HG02588 (cell line): ENCODE results near the gene SORT1.
"Not testable (repeated sequence)": the region's sequence is repeated elsewhere in the genome, so short reads cannot be mapped to it uniquely, and the experiment has no call there.

Source experiments
- ATAC-seq: cut with Tn5 transposase; IDR thresholded peaks from one replicate; pipeline ENCODE4 v1.9.1; 2021; ENCODE audit warnings: mild to moderate bottlenecking, moderate library complexity; ENCODE audit not compliant: unreplicated experiment

Gene SORT1

GRCh38 chr1:109398343-109399225 lies 866 bp upstream of the SORT1 start:
- no peak for ATAC-seq

- no peak for ATAC-seq
Observed at GRCh38 chr1:109396871-109397580, 692 bp downstream of the SORT1 start.

GRCh38 chr1:109396513-109396839 lies 1.2 kb downstream of the SORT1 start:
- ATAC-seq, result no peak

- ATAC-seq, result no peak
Observed at GRCh38 chr1:109395602-109396512, 1.9 kb downstream of the SORT1 start.

GRCh38 chr1:109395282-109395599 lies 2.5 kb downstream of the SORT1 start:
- not testable (repeated sequence) for ATAC-seq

- no peak for ATAC-seq
Observed at GRCh38 chr1:109394591-109395281, 3.0 kb downstream of the SORT1 start.

- no peak for ATAC-seq
Observed at GRCh38 chr1:109393617-109394233, 4.0 kb downstream of the SORT1 start.

- no peak for ATAC-seq
Observed at GRCh38 chr1:109392788-109393616, 4.7 kb downstream of the SORT1 start.

- ATAC-seq, result peak; percentile 21
Observed at GRCh38 chr1:109392037-109392787, 5.5 kb downstream of the SORT1 start.

GRCh38 chr1:109391626-109392025 lies 6.1 kb downstream of the SORT1 start:
- peak; percentile 85 for ATAC-seq

GRCh38 chr1:109391157-109391556 lies 6.6 kb downstream of the SORT1 start:
- no peak for ATAC-seq

- ATAC-seq, result no peak
Observed at GRCh38 chr1:109389638-109390341, 7.9 kb downstream of the SORT1 start.

GRCh38 chr1:109388884-109389637 lies 8.7 kb downstream of the SORT1 start:
- no peak for ATAC-seq

- no peak for ATAC-seq
Observed at GRCh38 chr1:109388208-109388711, 9.5 kb downstream of the SORT1 start.

GRCh38 chr1:109386054-109386717 lies 11.5 kb downstream of the SORT1 start:
- ATAC-seq, result no peak

GRCh38 chr1:109385417-109385816 lies 12.3 kb downstream of the SORT1 start:
- no peak for ATAC-seq

GRCh38 chr1:109383854-109384253 lies 13.9 kb downstream of the SORT1 start:
- no peak for ATAC-seq
